HepG2 (cell line): ENCODE results near the gene UCN2. TPM values are rescaled to one million over a fixed set of nuclear protein-coding genes. Genes with fewer than 3 reads are reported as not detected.

ENCODE experiments used
- GATA4 ChIP-seq: sonication (generic); IDR thresholded peaks from 2 replicates; pipeline ENCODE4 v1.6.1; 2016; ENCODE audit warnings: antibody characterized with exemption, low read depth, borderline replicate concordance
- GFI1 ChIP-seq: sonication (generic); formaldehyde crosslinking; IDR thresholded peaks from 2 replicates; pipeline ENCODE4 v1.5.0; 2020; ENCODE audit warnings: missing genetic modification reagents, mild to moderate bottlenecking, borderline replicate concordance
- MED1 ChIP-seq: sonication (generic); formaldehyde crosslinking; IDR thresholded peaks from 2 replicates; pipeline ENCODE4 v1.4.0; 2020; ENCODE audit warnings: missing genetic modification reagents
- MEF2D ChIP-seq: sonication (generic); formaldehyde crosslinking; IDR thresholded peaks from 2 replicates; pipeline ENCODE4 v1.5.1; 2020; ENCODE audit warnings: mild to moderate bottlenecking, missing genetic modification reagents
- MEIS2 ChIP-seq: sonication (generic); formaldehyde crosslinking; IDR thresholded peaks from 2 replicates; pipeline ENCODE4 v1.9.0; 2021; ENCODE audit warnings: mild to moderate bottlenecking, missing genetic modification reagents
- MXD1 ChIP-seq: sonication (generic); formaldehyde crosslinking; IDR thresholded peaks from 2 replicates; pipeline ENCODE4 v1.4.0; 2020; ENCODE audit warnings: mild to moderate bottlenecking, missing genetic modification reagents
- MXD4 ChIP-seq: IDR thresholded peaks from 2 replicates; pipeline ENCODE4 v1.6.1; 2016; ENCODE audit warnings: mild to moderate bottlenecking, missing biosample characterization, missing genetic modification reagents
- POGK ChIP-seq: sonication (generic); formaldehyde crosslinking; conservative IDR thresholded peaks from 2 replicates; pipeline ENCODE4 v1.8.0; 2022; ENCODE audit warnings: mild to moderate bottlenecking, moderate library complexity, missing genetic modification reagents
- POLR2AphosphoS5 ChIP-seq: IDR thresholded peaks from 2 replicates; pipeline ENCODE4 v1.6.1; 2012; ENCODE audit warnings: low read depth, low read length
- RNF2 ChIP-seq: fragments of 450-650 bp; conservative IDR thresholded peaks from 2 replicates; pipeline ENCODE4 v1.6.1; 2016; ENCODE audit warnings: low read depth
- SAP130 ChIP-seq: IDR thresholded peaks from 2 replicates; pipeline ENCODE4 v1.6.1; 2016; ENCODE audit warnings: low read depth
- SP5 ChIP-seq: IDR thresholded peaks from 2 replicates; pipeline ENCODE4 v1.6.1; 2016; ENCODE audit warnings: low read depth, borderline replicate concordance
- SPEN ChIP-seq: sonication (generic); formaldehyde crosslinking; IDR thresholded peaks from 2 replicates; pipeline ENCODE4 v1.5.1; 2020; ENCODE audit warnings: low read depth, mild to moderate bottlenecking, missing genetic modification reagents
- UBTF ChIP-seq: sonication (generic); formaldehyde crosslinking; IDR thresholded peaks from 2 replicates; pipeline ENCODE4 v1.4.0; 2020; ENCODE audit warnings: mild to moderate bottlenecking, missing genetic modification reagents
- ZC3H13 ChIP-seq: sonication (generic); formaldehyde crosslinking; IDR thresholded peaks from 2 replicates; pipeline ENCODE4 v1.8.1; 2023; ENCODE audit warnings: mild to moderate bottlenecking, missing genetic modification reagents, moderate library complexity
- ZFX ChIP-seq: sonication (generic); formaldehyde crosslinking; IDR thresholded peaks from 2 replicates; pipeline ENCODE4 v1.4.0; 2020; ENCODE audit warnings: mild to moderate bottlenecking, low read depth, missing genetic modification reagents, moderate library complexity
- ZKSCAN8 ChIP-seq: IDR thresholded peaks from 2 replicates; pipeline ENCODE4 v1.6.1; 2016; ENCODE audit warnings: borderline replicate concordance, missing genetic modification reagents, missing compliant biosample characterization
- ZNF264 ChIP-seq: sonication (generic); formaldehyde crosslinking; IDR thresholded peaks from 2 replicates; pipeline ENCODE4 v1.4.0; 2020; ENCODE audit warnings: missing genetic modification reagents
- ZNF512B ChIP-seq: sonication (generic); formaldehyde crosslinking; IDR thresholded peaks from 2 replicates; pipeline ENCODE4 v1.5.1; 2020; ENCODE audit warnings: missing genetic modification reagents, mild to moderate bottlenecking, borderline replicate concordance
- ZNF577 ChIP-seq: sonication (generic); formaldehyde crosslinking; IDR thresholded peaks from 2 replicates; pipeline ENCODE4 v1.4.0; 2020; ENCODE audit warnings: mild to moderate bottlenecking, low read depth, missing genetic modification reagents, borderline replicate concordance
- ZNF691 ChIP-seq: sonication (generic); formaldehyde crosslinking; IDR thresholded peaks from 2 replicates; pipeline ENCODE4 v1.4.0; 2020; ENCODE audit warnings: missing genetic modification reagents, low read depth, mild to moderate bottlenecking, borderline replicate concordance
- polyA plus RNA-seq, 8 experiments: library from polyadenylated mRNA; depleted of rRNA in 3 of 8; stranded (reverse) in 7 of 8; unstranded in 1 of 8; fragments of >200 nt; fragmentation: Illumina TruSeq in 4 of 8; extraction: Trizol in 4 of 8; gene quantifications; 2 replicates each; pipeline versions ENCODE4 v1.2.1 to v1.2.3, GENCODE V29; 2011 to 2016; ENCODE audit warnings: low read depth in 4 of 8, missing spikeins in 1 of 8, mixed read lengths in 1 of 8; ENCODE audit not compliant: insufficient read depth in 1 of 8
- total RNA-seq, 5 experiments: library from RNA; depleted of rRNA; stranded (reverse); fragments of >200 nt; fragmentation: Illumina TruSeq; extraction: Trizol; gene quantifications; 2 replicates each; pipeline ENCODE4 v1.2.3, GENCODE V29; 2016; ENCODE audit warnings: low read depth in 1 of 5

The UCN2 gene
- total and polyA plus RNA-seq, 2 of the 13 experiments (the other 11 are each of a cell fraction or from before 2014, with no cell fraction given) = 0.07 to 1.5 TPM

- TF ChIP-seq ZFX (CRISPR knock-in tag) (peak; percentile 23; the same call in 1 of the 2 replicates), UBTF (CRISPR knock-in tag) (peak; percentile 48; the same call in 1 of the 2 replicates), POLR2AphosphoS5 (peak; percentile 56; the same call in 1 of the 2 replicates), MED1 (CRISPR knock-in tag) (peak; percentile 26; the same call in 1 of the 2 replicates), RNF2 (no peak), MEF2D (CRISPR knock-in tag) (no peak), GFI1 (CRISPR knock-in tag) (no peak), SAP130 (peak; percentile 35; the same call in 1 of the 2 replicates), ZC3H13 (CRISPR knock-in tag) (0 out of 2 replicates have a peak, but pooled peaks have one; percentile 49), MXD1 (CRISPR knock-in tag) (no peak; the same call in 1 of the 2 replicates), ZNF264 (CRISPR knock-in tag) (no peak), SPEN (CRISPR knock-in tag) (peak; percentile 52; the same call in 1 of the 2 replicates), ZNF577 (CRISPR knock-in tag) (no peak), SP5 (CRISPR knock-in tag) (peak; percentile 41; the same call in 1 of the 2 replicates), ZNF512B (CRISPR knock-in tag) (no peak), GATA4 (0 out of 2 replicates have a peak, but pooled peaks have one; percentile 22), MEIS2 (CRISPR knock-in tag) (no peak), ZKSCAN8 (no peak), POGK (no peak), MXD4 (CRISPR knock-in tag) (no peak), ZNF691 (0 out of 2 replicates have a peak, but pooled peaks have one; percentile 4)
Observed at GRCh38 chr3:48561045-48561736, 2.4 kb downstream of the UCN2 start (continued).
